ENCODE measurements around the gene MAP3K21.

DNA sequence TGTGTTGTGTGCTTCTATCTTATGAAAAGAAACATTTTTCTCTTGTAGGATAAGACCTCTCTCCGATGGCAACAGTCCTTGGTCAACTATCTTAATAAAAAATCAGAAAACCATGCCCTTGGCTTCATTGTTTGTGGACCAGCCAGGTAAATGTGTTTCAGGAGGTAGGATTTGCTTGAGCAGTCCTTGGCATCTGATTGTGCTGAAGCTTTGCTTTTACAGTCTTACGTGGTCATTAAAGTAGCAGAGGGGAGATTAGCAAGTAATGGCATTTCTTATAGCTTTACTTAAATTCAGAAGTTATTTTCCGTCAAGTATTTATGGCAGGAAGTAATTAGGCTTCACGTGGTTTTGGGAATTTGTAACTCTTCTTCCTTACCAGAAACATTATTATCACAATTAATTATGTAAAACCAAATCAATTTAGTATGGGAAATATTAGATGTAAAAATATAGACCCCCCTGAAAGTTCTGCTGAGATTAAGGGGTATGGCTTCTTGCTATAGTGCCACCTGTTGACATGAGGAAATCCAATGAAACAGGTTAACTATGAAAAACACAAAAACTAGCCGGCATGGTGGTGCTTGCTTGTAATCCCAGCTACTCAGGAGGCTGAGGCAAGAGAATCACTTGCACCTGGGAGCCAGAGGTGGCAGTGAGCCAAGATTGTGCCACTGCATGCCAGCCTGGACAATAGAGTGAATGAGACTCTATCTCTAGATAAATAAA lies 49.0 kb downstream of the MAP3K21 start:
- TF ChIP-seq, protein P1, sequence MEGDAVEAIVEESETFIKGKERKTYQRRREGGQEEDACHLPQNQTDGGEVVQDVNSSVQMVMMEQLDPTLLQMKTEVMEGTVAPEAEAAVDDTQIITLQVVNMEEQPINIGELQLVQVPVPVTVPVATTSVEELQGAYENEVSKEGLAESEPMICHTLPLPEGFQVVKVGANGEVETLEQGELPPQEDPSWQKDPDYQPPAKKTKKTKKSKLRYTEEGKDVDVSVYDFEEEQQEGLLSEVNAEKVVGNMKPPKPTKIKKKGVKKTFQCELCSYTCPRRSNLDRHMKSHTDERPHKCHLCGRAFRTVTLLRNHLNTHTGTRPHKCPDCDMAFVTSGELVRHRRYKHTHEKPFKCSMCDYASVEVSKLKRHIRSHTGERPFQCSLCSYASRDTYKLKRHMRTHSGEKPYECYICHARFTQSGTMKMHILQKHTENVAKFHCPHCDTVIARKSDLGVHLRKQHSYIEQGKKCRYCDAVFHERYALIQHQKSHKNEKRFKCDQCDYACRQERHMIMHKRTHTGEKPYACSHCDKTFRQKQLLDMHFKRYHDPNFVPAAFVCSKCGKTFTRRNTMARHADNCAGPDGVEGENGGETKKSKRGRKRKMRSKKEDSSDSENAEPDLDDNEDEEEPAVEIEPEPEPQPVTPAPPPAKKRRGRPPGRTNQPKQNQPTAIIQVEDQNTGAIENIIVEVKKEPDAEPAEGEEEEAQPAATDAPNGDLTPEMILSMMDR (IDR thresholded peaks at IDR 0.05; ENCODE audit: borderline replicate concordance, extremely low read depth, low read length, poor library complexity, severe bottlenecking), result no peak
- no peak for TF ChIP-seq EZH2 (IDR thresholded peaks at IDR 0.05; ENCODE audit: borderline replicate concordance, low read depth, low read length, severe bottlenecking)
